Neural progenitor cell (in vitro differentiated cells): Measurements from ENCODE around the gene DUSP18.

Experiments
- CTCF ChIP-seq: fragments of 200-600 bp; sonication (generic); IDR thresholded peaks from 2 replicates; pipeline ENCODE4 v1.5.1; 2017; ENCODE audit warnings: antibody characterized with exemption, mild to moderate bottlenecking
- EZH2 ChIP-seq: fragments of 200-600 bp; sonication (generic); IDR thresholded peaks from 2 replicates; pipeline ENCODE4 v1.6.1; 2017; ENCODE audit warnings: antibody characterized with exemption, mild to moderate bottlenecking, moderate library complexity

DNA sequence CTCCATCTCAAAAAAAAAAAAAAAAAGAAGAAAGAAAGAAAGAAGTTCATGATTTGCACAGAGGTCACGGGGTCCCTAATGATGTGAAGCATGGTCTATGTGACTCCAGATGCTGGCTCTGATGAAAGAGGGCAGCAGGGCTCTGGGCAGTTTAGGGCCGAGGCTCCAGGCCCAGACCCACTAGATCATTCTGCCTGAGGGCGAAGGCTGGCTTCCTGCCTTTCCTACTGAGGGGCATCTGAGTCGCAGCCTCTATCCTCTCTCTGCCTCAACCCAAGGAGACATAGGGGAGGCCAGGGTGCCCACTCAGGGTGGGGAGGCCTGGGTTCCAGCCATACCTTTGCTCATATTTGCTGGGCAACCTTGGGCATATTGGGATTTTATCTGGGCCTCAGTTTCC, 27.3 kb downstream of the DUSP18 start:
- TF ChIP-seq CTCF (no peak), EZH2 (no peak)
